ENCODE data around the gene SLC26A9.
"Not testable (repeated sequence)": the region's sequence is repeated elsewhere in the genome, so short reads cannot be mapped to it uniquely, and the experiment has no call there.

Gene SLC26A9

DNA sequence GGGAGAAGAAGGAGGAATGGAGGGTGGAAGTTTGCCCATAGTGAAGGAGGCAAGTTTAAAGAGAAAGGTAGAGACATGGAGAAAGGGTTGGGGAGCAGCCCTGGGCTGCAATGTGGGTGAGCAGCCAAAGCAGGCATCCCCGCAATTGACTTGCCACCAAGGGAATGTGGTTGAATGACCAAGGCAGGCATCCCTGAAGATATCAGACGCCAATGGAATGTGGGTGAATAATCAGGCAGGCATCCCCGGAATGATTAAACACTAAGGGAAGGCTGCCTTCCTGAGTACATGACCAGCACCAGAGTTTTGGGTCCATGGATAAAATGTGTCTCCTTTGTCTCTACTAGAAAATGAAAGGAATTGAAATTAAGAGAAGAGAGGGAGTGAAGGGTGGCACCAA, 53.5 kb downstream of the SLC26A9 start:
- not testable (repeated sequence) for DNase-seq (ENCODE audit: low read depth in 2 of 2)

DNA sequence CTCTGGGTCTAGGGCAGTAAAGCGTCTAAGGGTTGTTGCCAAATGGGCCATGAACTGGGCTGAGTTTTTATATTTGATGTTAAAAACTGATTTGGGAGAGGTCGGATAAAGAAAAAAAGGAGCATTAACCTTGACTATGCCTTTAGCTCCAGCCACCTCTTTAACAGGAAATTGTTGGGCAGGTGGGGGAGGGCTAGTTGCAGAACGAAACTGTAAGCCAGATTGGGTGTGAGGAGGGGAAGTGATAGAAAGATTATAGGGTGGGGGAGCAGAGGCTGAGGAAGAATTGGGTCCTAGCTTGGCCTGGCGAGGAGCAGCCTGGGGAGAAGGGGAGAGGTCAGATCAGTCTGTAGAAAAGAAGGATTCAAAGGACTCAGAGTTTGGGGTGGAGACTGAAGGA, 54.2 kb downstream of the SLC26A9 start:
- not testable (repeated sequence) for DNase-seq (ENCODE audit: low read depth in 2 of 2)

DNA sequence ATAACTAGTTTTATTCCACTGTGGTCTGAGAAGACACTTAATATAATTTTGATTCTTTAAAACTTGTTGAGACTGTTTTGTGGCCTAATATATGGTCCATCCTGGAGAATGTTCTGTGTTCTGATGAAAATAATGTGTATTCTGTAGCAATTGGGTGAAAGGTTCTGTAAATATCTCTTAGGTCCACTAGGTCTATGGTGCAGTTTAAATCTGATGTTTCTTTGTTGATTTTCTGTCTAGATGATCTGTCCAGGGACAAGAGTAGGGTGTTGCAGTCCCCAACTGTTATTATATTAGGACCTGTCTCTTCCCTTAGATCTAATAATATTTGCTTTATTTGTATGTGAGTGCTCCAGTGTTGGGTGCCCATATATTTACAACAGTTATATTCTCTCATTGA, 59.5 kb downstream of the SLC26A9 start:
- DNase-seq (ENCODE audit: low read depth in 2 of 2): no peak

DNA sequence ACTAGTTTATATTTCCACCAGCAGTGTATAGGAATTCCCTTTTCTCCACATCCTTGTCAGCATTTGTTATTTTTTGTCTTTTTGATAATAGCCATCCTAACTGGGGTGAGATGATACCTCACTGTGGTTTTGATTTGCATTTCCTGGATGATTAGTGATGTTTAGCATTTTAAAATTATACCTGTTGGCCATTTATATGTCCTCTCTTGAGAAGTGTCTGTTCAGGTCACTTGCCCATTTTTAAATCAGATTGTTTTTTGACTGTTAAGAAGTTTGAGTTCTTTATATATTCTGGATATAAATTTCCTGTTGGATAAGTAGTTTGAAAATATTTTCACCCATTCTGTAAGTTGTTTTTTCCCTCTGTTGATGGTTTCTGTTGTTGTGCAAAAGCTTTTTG, 62.3 kb downstream of the SLC26A9 start:
- DNase-seq (ENCODE audit: low read depth in 2 of 2): no peak

DNA sequence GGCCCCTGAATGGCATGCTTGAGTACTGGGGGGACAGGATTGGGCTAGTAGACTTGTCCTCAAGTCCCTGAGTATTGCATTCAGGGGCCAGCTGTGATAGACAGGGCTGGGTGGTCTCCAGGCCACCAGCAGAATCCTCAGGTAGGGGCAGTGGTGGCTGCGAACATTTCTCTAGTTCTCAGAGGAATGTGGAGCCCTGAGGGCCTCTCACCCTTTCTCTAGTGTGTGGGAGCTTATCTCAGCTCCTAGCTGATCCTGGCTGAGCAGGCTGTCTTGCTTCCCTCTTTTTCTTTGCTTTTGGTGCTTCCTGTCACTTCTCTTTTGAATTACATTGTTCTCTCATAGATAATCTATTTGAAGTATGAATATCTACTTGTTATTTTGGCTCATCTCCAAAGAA, 63.3 kb downstream of the SLC26A9 start:
- no peak for DNase-seq (ENCODE audit: low read depth in 2 of 2)

DNA sequence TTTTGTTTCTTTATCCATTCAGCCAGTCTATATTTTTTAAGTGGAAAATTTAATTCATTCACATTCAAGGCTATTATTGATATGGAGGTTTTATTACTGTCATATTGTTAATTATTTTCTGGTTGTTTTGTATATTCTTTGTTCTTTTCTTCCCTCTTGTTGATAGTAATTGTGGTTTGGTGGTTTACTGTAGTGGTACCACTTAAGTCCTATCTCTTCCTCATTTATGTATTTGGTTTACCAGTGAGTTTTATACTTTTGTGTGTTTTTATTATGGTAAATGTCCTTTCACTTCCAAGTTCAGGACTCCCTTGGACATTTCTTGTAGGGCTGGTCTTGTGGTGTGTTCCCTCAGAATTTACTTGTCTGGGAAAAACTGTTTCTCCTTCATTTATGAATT, 65.2 kb downstream of the SLC26A9 start:
- no peak for DNase-seq (ENCODE audit: low read depth in 2 of 2)

DNA sequence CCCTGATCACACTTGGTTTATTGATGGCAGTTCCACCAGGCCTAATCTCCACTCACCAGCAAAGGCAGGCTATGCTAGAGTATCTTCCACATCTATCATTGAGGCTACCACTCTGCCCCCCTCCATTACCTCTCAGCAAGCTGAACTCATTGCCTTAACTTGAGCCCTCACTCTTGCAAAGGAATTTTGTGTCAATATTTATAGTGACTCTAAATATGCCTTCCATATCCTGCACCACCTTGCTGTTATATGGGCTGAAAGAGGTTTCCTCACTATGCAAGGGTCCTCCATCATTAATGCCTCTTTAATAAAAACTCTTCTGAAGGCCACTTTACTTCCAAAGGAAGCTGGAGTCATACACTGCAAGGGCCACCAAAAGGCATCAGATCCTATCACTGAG, 70.1 kb downstream of the SLC26A9 start:
- DNase-seq (ENCODE audit: low read depth in 2 of 2): not testable (repeated sequence)

DNA sequence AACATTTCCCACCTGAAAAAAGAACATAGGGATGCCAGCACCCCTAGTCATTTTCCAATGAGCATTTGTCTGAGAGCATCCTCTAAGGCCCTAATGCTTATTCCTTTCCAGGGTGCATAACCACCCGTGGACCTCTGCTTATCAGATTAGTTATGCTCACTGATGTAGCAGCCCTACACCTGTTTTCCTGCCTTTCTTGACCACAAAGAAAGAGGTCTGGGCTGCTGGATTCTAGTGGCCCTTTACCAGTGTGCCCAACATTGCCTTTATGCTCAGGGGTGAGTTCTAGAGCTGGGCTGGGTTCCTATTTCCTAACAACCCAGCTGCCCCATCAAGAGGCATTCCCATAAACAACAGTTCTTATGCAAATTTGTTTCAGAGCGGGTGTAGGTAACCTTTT, 73.0 kb downstream of the SLC26A9 start:
- DNase-seq (ENCODE audit: low read depth in 2 of 2): no peak

All from stimulated activated CD4-positive, alpha-beta T cell treated with anti-CD3 and anti-CD28 coated beads, Interleukin-4, amount 100 ng/mL, for 48 hours (primary cell).